ENCODE results near the gene FGF10.

DNA sequence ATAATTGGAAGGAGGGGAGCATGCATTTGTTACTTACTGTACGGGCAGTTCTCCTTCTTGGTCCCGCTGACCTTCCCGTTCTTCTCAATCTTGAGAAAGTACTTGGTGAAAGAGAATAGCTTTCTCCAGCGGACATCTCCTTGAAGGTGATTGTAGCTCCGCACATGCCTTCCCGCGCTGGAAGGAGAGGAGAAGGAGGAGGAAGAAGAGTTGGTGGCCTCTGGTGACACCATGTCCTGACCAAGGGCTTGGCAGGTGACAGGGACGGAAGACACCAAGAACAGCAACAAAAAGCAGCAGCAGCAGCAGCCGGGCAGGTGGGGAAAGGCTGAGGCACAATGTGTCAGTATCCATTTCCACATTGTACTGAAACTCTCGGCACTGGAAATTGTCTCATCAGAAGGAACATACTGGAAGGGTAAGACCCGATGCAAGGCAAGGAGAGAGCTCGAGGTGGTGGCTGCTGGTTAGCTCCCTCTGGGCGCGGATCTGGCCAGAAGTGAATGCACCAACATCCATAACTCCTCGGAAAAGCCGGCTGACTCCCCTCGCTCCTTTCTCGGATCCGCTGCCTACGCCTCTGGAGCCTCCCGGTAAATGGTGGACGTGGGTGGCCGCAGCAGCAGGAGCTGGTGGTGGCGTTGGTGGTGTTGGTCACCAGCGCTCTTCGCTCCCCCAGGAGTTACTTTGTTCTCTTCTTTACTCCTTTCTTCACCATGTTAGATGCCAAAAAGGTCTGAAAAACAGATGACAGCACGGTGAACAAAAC lies 715 bp downstream of the FGF10 start:
- TF ChIP-seq, protein P1, sequence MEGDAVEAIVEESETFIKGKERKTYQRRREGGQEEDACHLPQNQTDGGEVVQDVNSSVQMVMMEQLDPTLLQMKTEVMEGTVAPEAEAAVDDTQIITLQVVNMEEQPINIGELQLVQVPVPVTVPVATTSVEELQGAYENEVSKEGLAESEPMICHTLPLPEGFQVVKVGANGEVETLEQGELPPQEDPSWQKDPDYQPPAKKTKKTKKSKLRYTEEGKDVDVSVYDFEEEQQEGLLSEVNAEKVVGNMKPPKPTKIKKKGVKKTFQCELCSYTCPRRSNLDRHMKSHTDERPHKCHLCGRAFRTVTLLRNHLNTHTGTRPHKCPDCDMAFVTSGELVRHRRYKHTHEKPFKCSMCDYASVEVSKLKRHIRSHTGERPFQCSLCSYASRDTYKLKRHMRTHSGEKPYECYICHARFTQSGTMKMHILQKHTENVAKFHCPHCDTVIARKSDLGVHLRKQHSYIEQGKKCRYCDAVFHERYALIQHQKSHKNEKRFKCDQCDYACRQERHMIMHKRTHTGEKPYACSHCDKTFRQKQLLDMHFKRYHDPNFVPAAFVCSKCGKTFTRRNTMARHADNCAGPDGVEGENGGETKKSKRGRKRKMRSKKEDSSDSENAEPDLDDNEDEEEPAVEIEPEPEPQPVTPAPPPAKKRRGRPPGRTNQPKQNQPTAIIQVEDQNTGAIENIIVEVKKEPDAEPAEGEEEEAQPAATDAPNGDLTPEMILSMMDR (conservative IDR thresholded peaks at IDR 0.05; ENCODE audit: low read depth, low read length) = no peak
- TF ChIP-seq RAD21 (IDR thresholded peaks at IDR 0.05; ENCODE audit: low read length) = no peak
- no peak for TF ChIP-seq MXI1 (IDR thresholded peaks at IDR 0.05; ENCODE audit: borderline replicate concordance, low read depth, low read length)
